Mononuclear cell (primary cell): Measurements from ENCODE around the gene NR6A1. TPM values are rescaled to one million over a fixed set of nuclear protein-coding genes. Genes with fewer than 3 reads are reported as not detected.

Source experiments
- H3K27me3 ChIP-seq: 2 replicates; pipeline ENCODE4 v1.6.0; 2011; ENCODE audit warnings: low read length, control low read depth; ENCODE audit not compliant: insufficient read depth
- H3K4me1 ChIP-seq: 2 replicates; pipeline ENCODE4 v1.5.1; 2011; ENCODE audit warnings: mild to moderate bottlenecking, low read length, control low read depth; ENCODE audit not compliant: insufficient read depth
- H3K4me3 ChIP-seq: 2 replicates; pipeline ENCODE4 v1.5.1; 2011; ENCODE audit warnings: mild to moderate bottlenecking, low read length, moderate library complexity
- H3K9me3 ChIP-seq: 2 replicates; pipeline ENCODE4 v1.5.1; 2011; ENCODE audit warnings: low read depth, mild to moderate bottlenecking, control low read depth, low read length
- total RNA-seq: library from RNA; depleted of rRNA; stranded (reverse); fragments of >200 nt; gene quantifications from one replicate; pipeline ENCODE4 v1.2.3, GENCODE V29; 2012

NR6A1 gene
- total RNA-seq, 1 donor: 0.42 TPM

DNA sequence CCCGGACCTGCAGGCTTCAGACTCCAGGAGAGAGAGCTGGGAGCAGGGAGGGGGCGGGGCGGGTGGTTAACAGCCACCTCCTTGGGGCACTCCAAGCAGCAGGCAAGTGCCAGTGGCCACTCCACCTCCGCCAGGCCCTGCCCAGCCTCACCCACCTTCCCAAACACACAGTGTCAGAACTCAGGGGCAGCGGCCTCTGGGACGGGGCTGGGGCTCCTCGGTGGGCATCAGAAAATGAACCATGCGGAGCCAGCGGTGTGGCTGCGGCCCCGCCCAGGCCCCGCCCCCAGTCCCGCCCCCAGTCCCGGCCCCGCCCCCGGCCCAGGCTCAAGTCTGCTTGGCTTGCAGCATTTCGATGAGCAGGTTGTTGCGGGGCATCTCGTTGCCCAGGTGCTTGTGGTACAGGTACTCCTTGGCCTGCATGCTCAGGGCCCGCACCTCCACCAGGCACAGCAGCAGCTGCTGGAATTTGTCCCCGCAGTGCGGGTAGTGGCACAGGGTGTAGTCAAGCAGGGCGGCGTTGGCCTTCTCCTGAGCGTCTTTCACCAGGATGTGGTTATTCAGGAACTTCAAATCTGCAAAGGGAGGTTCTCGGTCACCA, 288.6 kb downstream of the NR6A1 start:
- Histone ChIP-seq H3K4me3 (no peak overlapping the region), H3K9me3 (no peaks in the 10 kb centered on the region), H3K4me1 (no peaks in the 10 kb centered on the region), H3K27me3 (no peaks in the 10 kb centered on the region)

DNA sequence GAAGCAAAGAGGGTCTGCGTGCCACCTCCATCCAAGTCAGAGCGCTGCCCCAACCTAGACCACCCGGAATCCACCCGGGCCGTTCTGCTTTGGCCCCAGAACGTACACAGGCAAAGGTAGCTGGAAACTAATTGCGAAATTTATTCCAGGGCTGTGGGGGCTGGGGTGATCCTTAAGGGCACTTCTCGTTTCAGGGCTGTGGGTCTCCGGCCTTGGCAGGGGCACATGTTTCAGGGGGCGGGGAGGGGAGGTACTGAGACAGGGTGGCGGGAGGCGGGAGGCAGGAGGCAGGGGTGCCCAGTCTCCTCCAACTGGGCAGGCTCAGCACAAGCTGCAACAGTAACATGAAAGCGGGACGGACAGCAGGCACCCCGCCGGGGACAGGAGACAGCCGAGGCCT, 290.0 kb downstream of the NR6A1 start:
- no peak overlapping the region for H3K4me3 ChIP-seq
- H3K9me3 ChIP-seq: no peaks in the 10 kb centered on the region
- H3K4me1 ChIP-seq: no peaks in the 10 kb centered on the region
- H3K27me3 ChIP-seq: peaks cover 2% of the 10 kb centered on the region

DNA sequence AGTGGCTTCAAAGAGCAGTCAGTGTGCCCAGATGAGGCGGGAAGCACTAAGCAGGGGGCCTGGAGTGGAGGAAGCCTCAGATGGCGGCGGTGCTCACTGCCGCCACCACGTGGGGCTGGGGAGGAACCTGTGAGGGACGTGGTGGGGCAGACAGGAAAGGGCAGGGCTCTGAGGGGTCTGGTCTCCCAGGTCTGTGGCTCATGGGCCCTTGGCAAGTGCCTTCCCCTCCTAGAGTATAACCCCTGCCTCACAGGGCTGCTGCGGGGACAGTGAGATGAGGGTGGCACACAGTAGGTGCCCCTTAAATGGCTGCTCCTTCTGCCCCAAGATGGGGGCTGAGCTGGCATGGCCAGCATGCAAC, 290.5 kb downstream of the NR6A1 start:
- H3K4me3 ChIP-seq: no peak overlapping the region
- peaks cover 2% of the 10 kb centered on the region for H3K27me3 ChIP-seq
- no peaks in the 10 kb centered on the region for H3K9me3 ChIP-seq
- no peaks in the 10 kb centered on the region for H3K4me1 ChIP-seq

DNA sequence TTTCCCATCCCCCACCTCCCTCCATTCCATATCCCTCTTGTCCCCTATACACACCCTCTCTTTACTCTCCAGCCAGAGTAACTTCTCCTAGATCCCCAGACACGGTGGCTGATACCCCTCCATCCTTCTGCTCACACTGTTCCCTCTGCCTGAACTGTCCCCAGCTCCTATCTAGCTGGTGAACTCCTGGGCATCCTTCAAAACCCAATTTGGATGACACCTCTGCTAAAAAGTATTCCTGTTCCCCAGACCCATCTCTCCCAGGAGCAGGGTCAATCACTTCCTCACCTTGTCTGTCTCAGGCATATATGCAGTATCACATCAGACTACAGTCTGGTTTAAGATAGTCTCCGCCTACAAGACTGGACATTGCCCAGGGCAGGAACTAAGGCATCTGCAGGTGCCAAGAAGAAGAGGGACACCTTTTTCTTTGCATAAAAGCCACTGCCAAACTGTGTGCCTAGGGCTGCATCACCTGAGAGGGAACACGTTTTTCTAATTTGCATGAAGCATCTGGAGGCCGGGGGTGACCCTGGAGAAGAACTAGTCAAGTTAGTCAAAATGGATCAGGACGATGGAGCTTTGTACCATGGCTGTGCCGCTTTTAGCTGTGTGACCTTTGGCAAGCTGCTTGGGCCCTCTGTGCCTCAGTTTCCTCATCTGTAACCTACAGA, 291.0 kb downstream of the NR6A1 start:
- Histone ChIP-seq H3K27me3 (peaks cover 2% of the 10 kb centered on the region), H3K4me1 (no peaks in the 10 kb centered on the region), H3K4me3 (no peak overlapping the region), H3K9me3 (no peaks in the 10 kb centered on the region)

DNA sequence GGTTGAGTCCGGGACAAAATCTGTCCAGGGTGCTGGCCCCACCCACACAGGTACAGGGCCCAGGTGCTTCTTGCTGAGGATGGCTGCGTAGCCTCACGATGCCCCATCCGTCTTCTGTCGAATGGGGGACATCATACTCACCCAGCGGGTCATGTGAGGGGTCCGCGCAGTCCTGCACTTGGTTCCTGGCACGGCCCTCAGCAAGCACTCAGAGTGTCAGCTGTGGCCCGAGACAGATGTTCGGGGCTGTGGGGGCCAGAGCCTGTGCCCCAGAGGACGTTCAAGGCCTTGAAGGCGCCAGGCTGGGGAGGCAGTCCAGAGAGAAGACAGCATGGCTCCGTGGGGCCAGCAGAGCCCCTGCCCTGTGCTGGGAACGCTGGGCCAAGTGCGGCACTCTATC, 291.7 kb downstream of the NR6A1 start:
- Histone ChIP-seq H3K4me3 (no peak overlapping the region), H3K4me1 (no peaks in the 10 kb centered on the region), H3K9me3 (no peaks in the 10 kb centered on the region), H3K27me3 (peaks cover 2% of the 10 kb centered on the region)

DNA sequence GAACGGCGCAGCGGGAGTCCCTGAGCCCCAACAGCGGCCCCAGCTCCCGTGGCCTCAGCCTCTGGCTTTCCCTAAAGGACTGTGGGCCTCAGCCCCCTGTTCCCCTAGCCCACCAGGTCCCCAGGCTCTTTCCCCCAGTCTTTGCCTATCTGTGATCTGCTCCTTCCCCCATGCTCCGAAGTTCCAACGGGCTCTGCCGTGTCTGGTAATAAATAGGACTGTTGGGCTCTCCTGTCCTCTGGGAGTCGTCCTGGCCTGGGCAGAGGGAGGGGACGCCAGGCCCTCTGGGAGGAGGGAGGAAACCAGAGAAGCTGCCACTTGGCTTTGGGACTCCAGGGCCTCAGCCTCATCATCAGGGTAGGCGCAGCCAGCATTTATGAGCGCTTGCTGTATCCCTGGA, 292.8 kb downstream of the NR6A1 start:
- no peaks in the 10 kb centered on the region for H3K4me1 ChIP-seq
- no peak overlapping the region for H3K4me3 ChIP-seq
- no peaks in the 10 kb centered on the region for H3K9me3 ChIP-seq
- peaks cover 2% of the 10 kb centered on the region for H3K27me3 ChIP-seq

DNA sequence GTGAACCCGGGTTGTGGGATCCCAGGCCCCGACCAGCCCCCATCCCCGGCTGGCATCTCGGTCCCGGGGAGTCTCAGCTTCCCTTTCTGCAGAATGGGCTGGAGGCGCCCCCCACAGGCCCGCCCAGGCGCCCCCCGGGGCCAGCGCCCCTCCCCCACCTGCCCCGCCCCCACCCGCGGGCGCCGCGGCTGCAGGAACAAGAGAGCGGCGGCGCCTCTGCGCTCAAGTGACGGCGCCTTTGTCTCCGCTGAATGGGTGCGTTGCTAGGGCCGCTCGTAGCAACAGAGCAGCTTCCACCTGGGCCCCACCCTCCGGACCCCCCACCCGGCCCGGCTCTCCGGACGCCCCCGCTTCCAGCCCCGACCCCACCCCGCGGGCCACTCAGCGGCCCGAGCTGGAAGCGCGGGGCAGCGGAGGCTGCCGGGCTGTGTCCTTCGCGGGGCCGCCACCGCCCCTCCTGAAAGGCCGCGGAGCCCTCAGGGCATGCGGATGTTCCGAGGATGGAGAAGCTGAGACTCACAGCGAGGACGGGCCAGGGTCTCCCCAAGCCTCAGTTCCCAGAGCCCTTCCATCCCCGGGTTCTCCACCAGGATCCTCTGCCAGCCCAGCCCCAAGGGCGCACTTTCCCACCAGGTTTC, 293.3 kb downstream of the NR6A1 start:
- Histone ChIP-seq H3K4me1 (no peaks in the 10 kb centered on the region), H3K27me3 (peaks cover 2% of the 10 kb centered on the region), H3K9me3 (no peaks in the 10 kb centered on the region), H3K4me3 (no peak overlapping the region)

DNA sequence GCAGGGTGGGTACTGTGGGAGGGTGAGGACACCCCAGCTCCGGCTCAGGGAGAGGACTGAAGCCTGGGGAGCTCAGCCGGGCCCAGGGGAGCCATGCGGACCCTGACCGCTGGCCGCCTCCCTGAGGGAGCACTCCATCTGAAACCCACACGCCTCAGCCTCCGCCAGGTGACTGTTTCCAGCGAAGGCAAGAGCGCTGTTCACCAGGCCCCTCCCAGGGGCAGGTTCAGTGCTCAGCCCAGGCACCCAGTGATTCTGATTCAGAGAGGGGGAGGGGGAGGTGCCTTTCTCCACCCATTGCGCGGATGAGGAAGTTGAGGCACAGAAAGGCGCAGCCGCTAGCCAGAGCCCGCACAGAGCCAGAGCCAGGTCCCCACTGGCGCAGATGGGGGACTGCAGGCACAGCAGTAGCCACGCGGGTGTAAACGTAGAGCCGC, 293.9 kb downstream of the NR6A1 start:
- H3K9me3 ChIP-seq: no peaks in the 10 kb centered on the region
- H3K4me3 ChIP-seq: no peak overlapping the region
- H3K4me1 ChIP-seq: no peaks in the 10 kb centered on the region
- peaks cover 2% of the 10 kb centered on the region for H3K27me3 ChIP-seq

DNA sequence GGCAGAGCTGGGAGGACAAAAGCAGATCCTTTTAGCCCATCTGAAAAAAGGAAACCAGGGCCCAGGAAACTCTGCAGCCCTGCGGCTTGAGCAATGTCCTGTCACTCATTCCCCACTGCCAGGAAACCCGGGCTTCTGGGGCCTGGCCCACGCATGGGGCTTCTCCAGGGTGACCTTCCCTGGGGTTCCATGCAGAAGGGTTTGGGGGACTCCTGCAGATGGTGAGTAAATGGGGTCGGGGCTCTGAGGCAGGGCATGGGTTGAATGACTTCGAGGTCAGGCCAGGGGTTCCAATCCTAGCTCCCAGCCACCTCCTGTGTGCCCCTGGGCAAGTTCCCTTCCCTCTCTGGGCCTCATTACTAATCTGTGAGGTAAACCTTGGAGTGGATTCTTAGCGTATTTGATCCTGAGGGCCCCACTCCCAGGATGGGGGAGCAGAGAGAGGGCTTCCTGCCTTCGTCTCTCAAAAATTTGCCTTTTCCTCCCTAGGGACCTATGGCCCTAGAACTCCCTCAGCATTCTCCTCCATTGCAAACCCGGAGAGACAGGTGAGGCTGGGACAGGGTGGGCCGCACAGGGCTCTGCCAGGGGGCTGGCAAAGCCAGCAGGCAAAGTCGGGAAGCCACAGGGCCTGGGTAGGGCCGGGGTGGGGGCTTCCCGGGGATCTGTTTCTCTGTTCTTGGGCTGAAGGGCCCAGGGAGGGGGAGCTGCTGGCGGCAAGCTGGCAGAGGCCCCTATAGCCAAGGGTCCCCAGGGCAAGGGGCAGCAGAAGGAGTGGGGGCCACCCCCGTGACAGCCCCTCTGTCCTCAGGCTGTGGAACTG, 295.0 kb downstream of the NR6A1 start:
- H3K27me3 ChIP-seq: peaks cover 2% of the 10 kb centered on the region
- H3K4me3 ChIP-seq: no peak overlapping the region

DNA sequence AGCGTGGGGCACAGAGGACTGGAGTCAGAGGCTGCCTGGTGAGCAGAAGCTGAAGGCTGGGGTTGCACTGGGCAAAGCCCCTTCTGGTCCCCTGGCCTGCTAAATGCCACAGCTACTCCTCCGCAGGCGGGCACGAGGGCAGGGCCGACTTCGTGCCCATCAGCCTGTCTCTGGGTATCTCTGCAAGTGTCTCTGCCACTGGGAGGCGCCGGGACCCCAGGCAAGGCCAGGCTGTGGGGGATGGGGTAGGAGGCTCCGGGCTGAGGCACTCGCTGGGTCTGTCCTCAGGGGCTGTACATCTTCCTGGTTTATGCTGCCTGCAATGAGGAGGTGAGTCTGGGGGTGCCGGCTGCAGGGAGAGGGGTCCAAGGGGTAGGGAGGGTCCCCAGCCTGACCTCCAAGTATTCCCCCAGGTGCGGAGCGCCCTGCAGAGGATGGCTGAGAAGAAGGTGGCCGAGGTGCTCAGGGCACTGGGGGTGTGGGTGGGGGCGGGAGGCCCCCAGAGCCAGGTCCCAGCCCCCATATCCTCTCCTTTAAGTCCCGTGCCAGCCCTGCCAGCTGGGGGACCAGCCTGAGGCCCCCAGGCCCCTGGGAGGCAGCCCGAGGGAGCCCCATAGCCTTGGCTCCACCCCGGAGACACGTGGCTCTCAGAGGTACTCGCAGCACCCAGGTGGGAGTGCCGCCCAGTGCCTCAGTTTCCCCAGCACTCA, 295.8 kb downstream of the NR6A1 start:
- Histone ChIP-seq H3K4me3 (no peak overlapping the region), H3K4me1 (no peaks in the 10 kb centered on the region), H3K9me3 (no peaks in the 10 kb centered on the region), H3K27me3 (peaks cover 2% of the 10 kb centered on the region)

More for the DNA sequence above, 295.0 kb downstream of the NR6A1 start:
- no peaks in the 10 kb centered on the region for H3K4me1 ChIP-seq
- no peaks in the 10 kb centered on the region for H3K9me3 ChIP-seq

DNA sequence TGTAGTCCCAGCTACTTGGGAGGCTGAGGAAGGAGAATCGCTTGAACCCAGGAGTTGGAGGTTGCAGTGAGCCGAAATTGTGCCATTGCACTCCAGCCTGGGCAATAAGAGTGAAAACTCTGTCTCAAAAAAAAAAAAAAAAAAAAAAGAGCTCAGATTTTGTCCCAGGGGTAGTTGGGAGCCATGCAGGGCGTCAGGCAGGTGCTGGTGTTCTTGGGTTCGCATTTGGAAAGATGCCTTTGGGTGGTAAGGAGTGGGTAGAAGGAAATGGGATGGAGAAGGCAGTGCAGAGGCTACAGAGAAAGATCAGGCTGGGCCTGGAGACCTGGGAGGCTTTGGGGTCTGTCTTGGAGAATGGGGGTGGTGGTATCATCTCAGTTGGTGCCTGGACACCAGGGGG, 297.0 kb downstream of the NR6A1 start:
- H3K9me3 ChIP-seq: no peaks in the 10 kb centered on the region
- H3K4me3 ChIP-seq: no peak overlapping the region
- no peaks in the 10 kb centered on the region for H3K4me1 ChIP-seq
- H3K27me3 ChIP-seq: peaks cover 2% of the 10 kb centered on the region

DNA sequence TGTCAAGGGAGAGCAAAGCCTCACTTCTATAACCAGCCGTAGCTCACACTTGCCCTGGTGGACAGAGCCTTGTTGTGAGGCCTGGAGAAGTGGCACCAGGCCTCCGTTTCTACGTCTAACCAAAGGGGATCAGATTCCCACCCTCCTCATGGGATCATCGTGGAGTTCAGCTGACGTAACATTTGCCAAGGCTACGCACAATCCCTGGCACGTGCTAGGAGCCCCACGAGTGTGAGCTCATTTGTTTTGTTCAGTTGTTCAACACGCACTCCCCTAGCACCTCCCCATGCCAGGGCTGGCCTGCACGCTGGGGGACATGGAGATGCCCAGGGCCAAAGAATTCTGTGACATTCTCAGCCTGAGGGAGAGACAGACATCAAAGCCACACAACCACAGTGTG, 297.8 kb downstream of the NR6A1 start:
- H3K9me3 ChIP-seq: no peaks in the 10 kb centered on the region
- H3K27me3 ChIP-seq: peaks cover 2% of the 10 kb centered on the region
- no peaks in the 10 kb centered on the region for H3K4me1 ChIP-seq
- H3K4me3 ChIP-seq: no peak overlapping the region

DNA sequence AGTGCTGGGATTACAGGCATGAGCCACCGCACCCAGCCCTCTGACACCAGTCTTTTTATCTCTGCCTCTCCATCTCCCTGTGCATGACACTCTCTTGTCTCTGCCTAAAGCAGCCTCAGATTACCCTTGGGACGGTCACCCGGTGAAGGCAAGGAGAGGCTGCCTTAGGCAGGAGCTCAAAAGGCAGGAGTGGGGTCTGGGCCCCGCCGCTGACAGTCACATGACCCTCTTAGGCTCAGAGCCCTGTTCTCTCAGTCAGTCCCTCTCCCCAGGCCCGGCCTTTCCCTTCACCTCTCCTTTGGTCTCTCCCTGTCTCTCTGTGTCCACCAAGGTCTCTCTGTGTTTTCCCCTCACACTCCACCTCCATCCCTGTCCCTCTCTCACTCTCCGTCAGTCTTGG, 298.3 kb downstream of the NR6A1 start:
- H3K4me1 ChIP-seq: no peaks in the 10 kb centered on the region
- H3K4me3 ChIP-seq: no peak overlapping the region
- peaks cover 2% of the 10 kb centered on the region for H3K27me3 ChIP-seq
- H3K9me3 ChIP-seq: no peaks in the 10 kb centered on the region

DNA sequence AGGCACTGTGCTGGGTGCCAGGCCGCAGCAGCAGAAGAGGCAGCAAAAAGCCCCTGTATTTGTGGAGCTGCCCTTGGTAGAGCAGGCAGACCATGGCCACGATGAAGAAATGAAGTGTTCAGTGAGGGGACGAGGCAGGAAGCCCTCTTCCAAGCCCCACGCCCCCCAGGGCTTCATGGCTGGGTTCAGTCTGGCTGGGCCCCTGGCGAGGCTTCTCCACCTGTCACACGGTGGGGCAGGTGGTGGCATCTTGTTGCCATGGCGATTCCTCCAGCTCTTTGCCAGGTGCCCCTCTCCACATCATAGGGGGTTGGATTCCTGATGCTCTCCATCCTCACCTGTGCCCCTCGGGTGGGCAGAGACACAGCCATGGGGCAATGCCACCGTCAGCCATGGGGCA, 299.4 kb downstream of the NR6A1 start:
- no peaks in the 10 kb centered on the region for H3K27me3 ChIP-seq
- H3K4me1 ChIP-seq: no peaks in the 10 kb centered on the region
- no peak overlapping the region for H3K4me3 ChIP-seq
- H3K9me3 ChIP-seq: no peaks in the 10 kb centered on the region

DNA sequence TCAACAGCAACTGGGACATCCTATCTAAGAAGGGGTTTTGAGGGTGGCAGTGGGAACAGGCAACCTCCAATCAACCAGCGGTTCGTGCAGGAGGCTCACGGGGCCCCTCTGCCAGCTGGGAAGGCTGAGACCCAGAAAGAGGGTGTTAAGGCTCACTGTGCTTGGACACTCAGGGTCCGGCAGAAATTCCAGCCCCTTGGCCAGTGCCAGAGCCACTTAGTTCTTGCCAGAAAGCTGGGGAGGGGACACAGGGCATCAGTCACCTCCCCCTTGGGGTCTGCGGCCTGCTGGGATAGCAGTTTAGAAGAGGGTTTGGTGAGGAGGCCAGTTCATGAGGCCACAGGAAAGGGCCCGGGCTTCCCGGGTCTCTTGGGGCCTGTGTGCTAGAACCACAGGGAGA, 300.4 kb downstream of the NR6A1 start:
- H3K4me3 ChIP-seq: no peak overlapping the region
- no peaks in the 10 kb centered on the region for H3K27me3 ChIP-seq

More for the DNA sequence above, 300.4 kb downstream of the NR6A1 start:
- Histone ChIP-seq H3K4me1 (no peaks in the 10 kb centered on the region), H3K9me3 (no peaks in the 10 kb centered on the region)
